Mucosa of descending colon (tissue), 3 donors: ENCODE results near the gene TOR4A. TPM values are rescaled to one million over a fixed set of nuclear protein-coding genes. Genes with fewer than 3 reads are reported as not detected.
"Not testable (repeated sequence)": the region's sequence is repeated elsewhere in the genome, so short reads cannot be mapped to it uniquely, and the experiment has no call there.

Experiments used
- ATAC-seq: fragments of 200-7000 bp; cut with Tn5 transposase; one replicate; pipeline ENCODE4 v1.9.1; 2020; ENCODE audit warnings: mild to moderate bottlenecking, moderate library complexity
- DNase-seq, 3 donors: peaks; one replicate each; pipeline ENCODE4 v3.0.0-alpha.2; 2020
- H3K36me3 ChIP-seq: fragments of 200-600 bp; one replicate; pipeline ENCODE4 v1.8.0; 2021; ENCODE audit warnings: low read depth, mild to moderate bottlenecking
- H3K4me1 ChIP-seq: fragments of 200-600 bp; one replicate; pipeline ENCODE4 v1.8.0; 2021; ENCODE audit warnings: low read depth, mild to moderate bottlenecking
- H3K4me3 ChIP-seq: fragments of 200-600 bp; one replicate; pipeline ENCODE4 v1.8.0; 2021; ENCODE audit warnings: mild to moderate bottlenecking
- H3K9me3 ChIP-seq: fragments of 200-600 bp; one replicate; pipeline ENCODE4 v1.8.0; 2021; ENCODE audit warnings: mild to moderate bottlenecking
- CTCF ChIP-seq: fragments of 200-600 bp; IDR thresholded peaks from one replicate; pipeline ENCODE4 v1.8.0; 2022; ENCODE audit warnings: antibody characterized with exemption, mild to moderate bottlenecking
- intact Hi-C, 2 donors: fragments of 100-400 bp; cut with DNase I in 1 of 2; cut with micrococcal nuclease in 1 of 2; formaldehyde crosslinking; loops; one replicate each; pipeline versions ENCODE4 v1.11.0 to v1.11.1; 2022; cut with DNase I, micrococcal nuclease
- total RNA-seq, 3 donors: library from RNA; stranded (reverse); fragmentation: NEBNext Ultra II Directional in 2 of 3; extraction: Animal tissue kit (Norgen Biotek cat#: 25700) in 2 of 3; gene quantifications; one replicate each; pipeline versions ENCODE4 v1.2.1 to v1.2.4, GENCODE V29; 2021 to 2023
- donor health status: DM: no; HTN: no; CAD: no; lungs with moderate emphysema.
- donor health status: DM: no; HTN: no; CAD: no.
- donor health status: DM: no; HTN: yes; CAD: no.

TOR4A gene
- total RNA-seq, 3 donors from 2014 or later: 23.3 to 48.6 (median 45.3) TPM

- H3K9me3 ChIP-seq, H3K4me3 ChIP-seq, intact Hi-C loops, H3K36me3 ChIP-seq, H3K4me1 ChIP-seq, ATAC-seq: not testable (repeated sequence)
- peak; percentile 8 for TF ChIP-seq CTCF
- DNase-seq: peak in 1 of 3 donors; percentile 46
Measured at GRCh38 chr9:137262173-137262908, 15.2 kb upstream of the TOR4A start.

GRCh38 chr9:137262909-137263285 is 14.6 kb upstream of the TOR4A start:
- ATAC-seq: peak; percentile 10
- DNase-seq: peak in 1 of 3 donors; percentile 28
- Histone ChIP-seq H3K4me1 (peaks cover 6% of the 10 kb centered on the region), H3K36me3 (peaks cover 3% of the 10 kb centered on the region), H3K4me3 (no peak overlapping the region), H3K9me3 (no peaks in the 10 kb centered on the region)
- TF ChIP-seq CTCF: no peak
- intact Hi-C loops: no loop called here

GRCh38 chr9:137263506-137263905 is 14.0 kb upstream of the TOR4A start:
- ATAC-seq: no peak
- intact Hi-C loops: no loop called here
- H3K36me3 ChIP-seq: peaks cover 3% of the 10 kb centered on the region
- TF ChIP-seq CTCF: no peak
- no peaks in the 10 kb centered on the region for H3K9me3 ChIP-seq
- H3K4me3 ChIP-seq: no peak overlapping the region
- DNase-seq: peak in 1 of 3 donors; percentile 22
- peaks cover 9% of the 10 kb centered on the region for H3K4me1 ChIP-seq

GRCh38 chr9:137264067-137264466 is 13.5 kb upstream of the TOR4A start:
- intact Hi-C loops: no loop called here
- no peak overlapping the region for H3K4me3 ChIP-seq
- H3K9me3 ChIP-seq: no peaks in the 10 kb centered on the region
- peaks cover 3% of the 10 kb centered on the region for H3K36me3 ChIP-seq
- peaks cover 15% of the 10 kb centered on the region for H3K4me1 ChIP-seq
- no peak for TF ChIP-seq CTCF
- DNase-seq (peak in 1 of 3 donors; percentile 24), ATAC-seq (no peak)

- no peak for TF ChIP-seq CTCF
- Histone ChIP-seq H3K36me3 (peaks cover 3% of the 10 kb centered on the region), H3K4me1 (peaks cover 22% of the 10 kb centered on the region), H3K9me3 (no peaks in the 10 kb centered on the region), H3K4me3 (no peak overlapping the region)
- DNase-seq: no peak
- intact Hi-C loops: no loop called here
- ATAC-seq: no peak
Measured at GRCh38 chr9:137265496-137266161, 11.9 kb upstream of the TOR4A start.
